PFSK-1 (cell line): ENCODE measurements around the gene ATG9B.

Experiments
- POLR2AphosphoS5 ChIP-seq: IDR thresholded peaks from 2 replicates; pipeline ENCODE4 v1.6.1; 2012; ENCODE audit warnings: low read depth, mild to moderate bottlenecking, control low read depth, low read length, moderate library complexity
- TAF1 ChIP-seq: IDR thresholded peaks from 2 replicates; pipeline ENCODE4 v1.6.1; 2012; ENCODE audit warnings: low read length, control low read depth, borderline replicate concordance; ENCODE audit not compliant: insufficient read depth

DNA sequence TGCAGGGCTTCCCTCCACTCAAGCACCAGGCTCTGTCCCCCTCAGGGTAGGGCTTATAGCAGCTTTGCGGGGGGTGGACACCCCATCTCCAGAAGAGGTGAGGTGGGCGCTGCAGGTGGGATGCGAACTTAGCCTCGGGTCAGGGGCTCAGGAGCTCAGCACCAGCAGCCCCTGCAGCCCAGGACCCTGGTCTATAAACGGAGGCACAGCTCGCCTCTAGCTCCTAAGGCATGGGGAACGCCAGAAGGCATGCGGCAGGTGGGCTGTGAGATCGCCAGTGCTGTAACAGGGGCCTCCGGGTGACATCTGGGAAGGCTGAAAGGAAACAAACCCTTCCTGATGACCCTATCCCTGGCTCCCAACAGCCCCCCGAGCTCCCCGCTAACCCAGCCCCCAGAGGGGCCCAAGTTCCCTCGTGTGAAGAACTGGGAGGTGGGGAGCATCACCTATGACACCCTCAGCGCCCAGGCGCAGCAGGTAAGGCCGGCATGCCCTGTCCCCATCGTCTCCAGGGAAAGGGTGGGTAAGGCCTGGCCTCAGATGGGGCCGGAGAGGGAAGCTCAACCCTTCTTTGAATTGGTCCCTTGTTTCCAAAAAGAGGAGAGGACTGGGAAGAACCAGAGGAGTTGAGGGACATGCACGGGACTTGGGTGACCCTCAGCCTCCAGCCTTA, 29.3 kb downstream of the ATG9B start:
- TF ChIP-seq TAF1 (no peak), POLR2AphosphoS5 (no peak)
